ENCODE measurements around the gene SIRPA. TPM values are rescaled to one million over a fixed set of nuclear protein-coding genes. Genes with fewer than 3 reads are reported as not detected.

Gene SIRPA
- total and polyA plus RNA-seq, 2 experiments from 2014 or later, result 93.3 to 101 TPM

- Histone ChIP-seq H3K9me3 (ENCODE audit: low read depth) (no peaks in the 10 kb centered on the region), H3K27ac (peak overlapping the region; percentile 49), H3K36me3 (ENCODE audit: low read depth) (0 out of 2 replicates have a peak, but pooled peaks cover 6% of the 10 kb centered on the region), H3K9me2 (ENCODE audit: insufficient read depth) (no peaks in the 10 kb centered on the region), H3K4me2 (ENCODE audit: unreplicated experiment) (no peak overlapping the region), H3K4me3 (no peak overlapping the region), H3F3A (ENCODE audit: insufficient read depth) (peaks cover 33% of the 10 kb centered on the region), H3K9ac (no peak overlapping the region), H3K4me1 (ENCODE audit: insufficient read depth) (peaks cover 39% of the 10 kb centered on the region), H3K27me3 (replicated peaks; ENCODE audit: insufficient read depth) (no peaks in the 10 kb centered on the region), H2AFZ (no peak overlapping the region), H3K79me2 (ENCODE audit: insufficient read depth) (no peaks in the 10 kb centered on the region), H4K20me1 (ENCODE audit: insufficient read depth) (no peaks in the 10 kb centered on the region)
- in situ Hi-C loops (cut with MboI), result no loop called here
- no peak for TF ChIP-seq EZH2phosphoT487 (IDR thresholded peaks at IDR 0.05; ENCODE audit: insufficient read depth, low read depth)
- peak; percentile 32 for DNase-seq
- WGBS, 2 experiments (ENCODE audit: low coverage in 1 of 2, low lambda C conversion rate in 2 of 2, missing lambda C conversion rate in 2 of 2), result 94 to 96% methylated on average over 5 of the region's 5 CpGs
Measured at GRCh38 chr20:1940581-1940980, 45.4 kb downstream of the SIRPA start.

DNA sequence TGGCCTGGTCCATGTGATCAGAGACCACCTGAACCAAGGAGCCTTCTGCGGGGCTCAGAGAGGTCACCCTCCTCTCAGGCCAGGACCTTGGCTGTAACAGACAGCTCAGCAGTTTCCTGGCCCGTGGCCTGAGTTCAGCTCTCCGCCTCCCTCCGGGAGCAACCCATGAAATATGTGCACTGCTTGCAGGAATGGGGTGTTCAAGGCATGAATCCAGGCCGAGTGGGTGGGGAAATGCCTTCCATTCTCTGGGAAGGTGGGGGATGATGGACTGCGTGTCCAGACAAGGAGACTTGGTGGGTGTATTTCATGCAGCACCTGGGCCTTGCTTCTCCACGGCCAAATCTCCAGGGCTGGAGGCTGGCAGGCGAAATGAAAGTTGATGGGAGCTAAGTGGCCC is 46.0 kb downstream of the SIRPA start:
- in situ Hi-C loops (cut with MboI), result no loop called here
- Histone ChIP-seq H3K27ac (peak overlapping the region; percentile 49), H3K36me3 (ENCODE audit: low read depth) (0 out of 2 replicates have a peak, but pooled peaks cover 6% of the 10 kb centered on the region), H3K9ac (0 out of 2 replicates have a peak overlapping the region, but pooled peaks have one; percentile 6), H3K4me2 (ENCODE audit: unreplicated experiment) (peak overlapping the region; percentile 27), H4K20me1 (ENCODE audit: insufficient read depth) (no peaks in the 10 kb centered on the region), H3K4me3 (0 out of 2 replicates have a peak overlapping the region, but pooled peaks have one; percentile 24), H3K79me2 (ENCODE audit: insufficient read depth) (no peaks in the 10 kb centered on the region), H3K27me3 (replicated peaks; ENCODE audit: insufficient read depth) (no peaks in the 10 kb centered on the region), H3F3A (ENCODE audit: insufficient read depth) (peaks cover 33% of the 10 kb centered on the region), H3K4me1 (ENCODE audit: insufficient read depth) (peaks cover 38% of the 10 kb centered on the region), H3K9me3 (ENCODE audit: low read depth) (no peaks in the 10 kb centered on the region), H3K9me2 (ENCODE audit: insufficient read depth) (no peaks in the 10 kb centered on the region), H2AFZ (no peak overlapping the region)
- 26% methylated on average over 8 of the region's 8 CpGs for WGBS, 2 experiments (ENCODE audit: low coverage in 1 of 2, low lambda C conversion rate in 2 of 2, missing lambda C conversion rate in 2 of 2)
- TF ChIP-seq EZH2phosphoT487 (IDR thresholded peaks at IDR 0.05; ENCODE audit: insufficient read depth, low read depth) (no peak), EZH2 (IDR thresholded peaks at IDR 0.05; ENCODE audit: insufficient read depth, poor library complexity, severe bottlenecking) (no peak)
- peak; percentile 78 for DNase-seq

DNA sequence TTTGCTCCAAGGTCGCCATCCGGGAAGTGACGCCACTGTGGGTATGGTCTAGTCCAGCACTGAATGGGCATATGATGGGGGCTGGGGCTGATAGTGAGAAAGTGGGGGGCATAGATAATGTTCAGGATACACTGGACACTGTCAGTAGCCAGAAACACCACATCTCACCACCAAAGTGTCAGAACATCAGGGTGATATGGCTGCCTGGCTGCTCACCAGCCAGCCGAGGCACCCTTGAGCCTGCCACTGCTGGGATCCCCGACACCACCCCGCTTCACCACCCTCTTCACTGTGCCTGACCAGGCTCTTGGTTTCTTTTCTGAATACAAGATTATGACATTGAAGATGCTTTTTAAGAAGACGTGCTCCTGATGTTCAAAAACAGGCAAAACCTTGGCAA is 46.9 kb downstream of the SIRPA start:
- Histone ChIP-seq H4K20me1 (ENCODE audit: insufficient read depth) (no peaks in the 10 kb centered on the region), H3K36me3 (ENCODE audit: low read depth) (0 out of 2 replicates have a peak, but pooled peaks cover 6% of the 10 kb centered on the region), H3K9me3 (ENCODE audit: low read depth) (no peaks in the 10 kb centered on the region), H3K27ac (no peak overlapping the region), H3K9me2 (ENCODE audit: insufficient read depth) (no peaks in the 10 kb centered on the region), H3K9ac (no peak overlapping the region), H2AFZ (no peak overlapping the region), H3K4me3 (no peak overlapping the region), H3K4me2 (ENCODE audit: unreplicated experiment) (peak overlapping the region; percentile 27), H3F3A (ENCODE audit: insufficient read depth) (peaks cover 33% of the 10 kb centered on the region), H3K27me3 (replicated peaks; ENCODE audit: insufficient read depth) (no peaks in the 10 kb centered on the region), H3K4me1 (ENCODE audit: insufficient read depth) (peaks cover 38% of the 10 kb centered on the region), H3K79me2 (ENCODE audit: insufficient read depth) (no peaks in the 10 kb centered on the region)
- in situ Hi-C loops (cut with MboI), result no loop called here
- no peak for DNase-seq
- 89 to 90% methylated on average over 7 of the region's 7 CpGs for WGBS, 2 experiments (ENCODE audit: low coverage in 1 of 2, low lambda C conversion rate in 2 of 2, missing lambda C conversion rate in 2 of 2)
- TF ChIP-seq EZH2phosphoT487 (IDR thresholded peaks at IDR 0.05; ENCODE audit: insufficient read depth, low read depth) (no peak), EZH2 (IDR thresholded peaks at IDR 0.05; ENCODE audit: insufficient read depth, poor library complexity, severe bottlenecking) (no peak)

- H3K4me1 ChIP-seq (ENCODE audit: insufficient read depth), result peaks cover 38% of the 10 kb centered on the region
- DNase-seq, result no peak
- no peaks in the 10 kb centered on the region for H3K27me3 ChIP-seq (replicated peaks; ENCODE audit: insufficient read depth)
- 0 out of 2 replicates have a peak, but pooled peaks cover 6% of the 10 kb centered on the region for H3K36me3 ChIP-seq (ENCODE audit: low read depth)
- peak overlapping the region; percentile 79 for H3K27ac ChIP-seq
- H3K9me2 ChIP-seq (ENCODE audit: insufficient read depth), result no peaks in the 10 kb centered on the region
- in situ Hi-C loops (cut with MboI), result no loop called here
- H2AFZ ChIP-seq, result no peak overlapping the region
- 79% methylated on average over 13 of the region's 13 CpGs for WGBS, 2 experiments (ENCODE audit: low coverage in 1 of 2, low lambda C conversion rate in 2 of 2, missing lambda C conversion rate in 2 of 2)
- H4K20me1 ChIP-seq (ENCODE audit: insufficient read depth), result no peaks in the 10 kb centered on the region
- H3K79me2 ChIP-seq (ENCODE audit: insufficient read depth), result no peaks in the 10 kb centered on the region
- H3K4me2 ChIP-seq (ENCODE audit: unreplicated experiment), result no peak overlapping the region
- H3K4me3 ChIP-seq, result no peak overlapping the region
- H3F3A ChIP-seq (ENCODE audit: insufficient read depth), result peaks cover 33% of the 10 kb centered on the region
- no peaks in the 10 kb centered on the region for H3K9me3 ChIP-seq (ENCODE audit: low read depth)
- H3K9ac ChIP-seq, result no peak overlapping the region
- no peak for TF ChIP-seq EZH2 (IDR thresholded peaks at IDR 0.05; ENCODE audit: insufficient read depth, poor library complexity, severe bottlenecking)
- TF ChIP-seq EZH2phosphoT487 (IDR thresholded peaks at IDR 0.05; ENCODE audit: insufficient read depth, low read depth), result no peak
Measured at GRCh38 chr20:1942486-1943274, 47.5 kb downstream of the SIRPA start.

Measured in GM23248 (cell line).